Ovary (tissue), 3 donors: ENCODE data around the gene NRXN3.

ENCODE experiments used
- EP300 ChIP-seq: sonication (generic); formaldehyde crosslinking; IDR thresholded peaks from one replicate; pipeline ENCODE4 v1.6.1; 2017; ENCODE audit warnings: antibody characterized with exemption
- POLR2A ChIP-seq: fragments of 450-650 bp; IDR thresholded peaks from one replicate; pipeline ENCODE4 v1.6.1; 2017; ENCODE audit warnings: antibody characterized with exemption, mild to moderate bottlenecking, moderate library complexity
- TF ChIP-seq, protein P1 (sequence below), 3 donors: fragments of 450-650 bp in 2 of 3; fragments of 200-600 bp in 1 of 3; IDR thresholded peaks; one replicate each; pipeline versions ENCODE4 v1.5.1 to v1.8.0; 2016 to 2022; ENCODE audit warnings: antibody characterized with exemption in 3 of 3, mild to moderate bottlenecking in 1 of 3
- donor health status: DM: no; HTN: no; CAD: no.

DNA sequence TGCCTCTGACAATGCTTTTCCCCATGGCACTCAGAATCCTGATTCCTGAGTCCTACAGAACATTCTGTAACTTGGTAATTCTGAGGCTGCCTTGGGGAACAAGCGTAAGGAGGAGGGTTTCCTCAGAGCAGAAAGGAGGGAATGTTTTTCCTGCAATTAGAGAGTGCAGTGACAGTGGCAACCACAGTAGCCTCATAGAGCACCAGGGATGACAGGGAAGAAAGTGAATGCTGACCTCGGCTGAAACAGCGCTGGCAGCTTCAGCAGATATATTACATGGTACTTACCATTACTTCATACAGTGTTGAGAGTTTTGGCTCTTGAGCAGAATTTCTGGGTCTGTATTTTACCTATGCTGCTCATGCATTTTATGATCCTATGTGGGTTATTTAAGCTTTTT is 757.1 kb downstream of the NRXN3 start:
- TF ChIP-seq, protein P1, sequence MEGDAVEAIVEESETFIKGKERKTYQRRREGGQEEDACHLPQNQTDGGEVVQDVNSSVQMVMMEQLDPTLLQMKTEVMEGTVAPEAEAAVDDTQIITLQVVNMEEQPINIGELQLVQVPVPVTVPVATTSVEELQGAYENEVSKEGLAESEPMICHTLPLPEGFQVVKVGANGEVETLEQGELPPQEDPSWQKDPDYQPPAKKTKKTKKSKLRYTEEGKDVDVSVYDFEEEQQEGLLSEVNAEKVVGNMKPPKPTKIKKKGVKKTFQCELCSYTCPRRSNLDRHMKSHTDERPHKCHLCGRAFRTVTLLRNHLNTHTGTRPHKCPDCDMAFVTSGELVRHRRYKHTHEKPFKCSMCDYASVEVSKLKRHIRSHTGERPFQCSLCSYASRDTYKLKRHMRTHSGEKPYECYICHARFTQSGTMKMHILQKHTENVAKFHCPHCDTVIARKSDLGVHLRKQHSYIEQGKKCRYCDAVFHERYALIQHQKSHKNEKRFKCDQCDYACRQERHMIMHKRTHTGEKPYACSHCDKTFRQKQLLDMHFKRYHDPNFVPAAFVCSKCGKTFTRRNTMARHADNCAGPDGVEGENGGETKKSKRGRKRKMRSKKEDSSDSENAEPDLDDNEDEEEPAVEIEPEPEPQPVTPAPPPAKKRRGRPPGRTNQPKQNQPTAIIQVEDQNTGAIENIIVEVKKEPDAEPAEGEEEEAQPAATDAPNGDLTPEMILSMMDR (IDR thresholded peaks at IDR 0.05), result no peak
- no peak for TF ChIP-seq EP300
- no peak for TF ChIP-seq POLR2A
